Trophoblast cell (in vitro differentiated cells and primary cell): ENCODE results near the gene ABLIM1.
"Not testable (repeated sequence)": the region's sequence is repeated elsewhere in the genome, so short reads cannot be mapped to it uniquely, and the experiment has no call there.

Experiments
- DNase-seq, 2 donors: peaks; one replicate each; pipeline ENCODE4 v3.0.0-alpha.2; 2016
- H2AFZ ChIP-seq: 2 replicates; pipeline ENCODE4 v1.6.1; 2013; ENCODE audit warnings: low read length, moderate library complexity, mild to moderate bottlenecking; ENCODE audit not compliant: insufficient read depth, poor library complexity
- H2AK5ac ChIP-seq: 2 replicates; pipeline ENCODE4 v1.6.1; 2013; ENCODE audit warnings: mild to moderate bottlenecking, low read length
- H2BK120ac ChIP-seq: 2 replicates; pipeline ENCODE4 v1.6.1; 2013; ENCODE audit warnings: low read length, mild to moderate bottlenecking, moderate library complexity; ENCODE audit not compliant: insufficient read depth, poor library complexity
- H2BK12ac ChIP-seq: 2 replicates; pipeline ENCODE4 v1.6.1; 2013; ENCODE audit warnings: mild to moderate bottlenecking, low read length, moderate library complexity
- H2BK5ac ChIP-seq: 2 replicates; pipeline ENCODE4 v1.6.1; 2013; ENCODE audit warnings: low read length, low read depth, moderate library complexity, mild to moderate bottlenecking; ENCODE audit not compliant: poor library complexity
- H3K14ac ChIP-seq: 2 replicates; pipeline ENCODE4 v1.6.1; 2013; ENCODE audit warnings: mild to moderate bottlenecking, low read length
- H3K18ac ChIP-seq: 2 replicates; pipeline ENCODE4 v1.6.1; 2013; ENCODE audit warnings: mild to moderate bottlenecking, low read length
- H3K23ac ChIP-seq: 2 replicates; pipeline ENCODE4 v1.6.1; 2013; ENCODE audit warnings: low read length
- H3K27ac ChIP-seq: 2 replicates; pipeline ENCODE4 v1.5.1; 2013; ENCODE audit warnings: low read depth, mild to moderate bottlenecking, inconsistent platforms, low read length, moderate library complexity
- H3K27me3 ChIP-seq: 2 replicates; pipeline ENCODE4 v1.6.1; 2013; ENCODE audit warnings: inconsistent platforms, mild to moderate bottlenecking, low read length, moderate library complexity; ENCODE audit not compliant: insufficient read depth
- H3K36me3 ChIP-seq, 2 experiments: 1 replicate in 1 of 2; 2 replicates in 1 of 2; pipeline ENCODE4 v1.6.1; 2013; ENCODE audit warnings: low read length in 2 of 2, mild to moderate bottlenecking in 2 of 2, moderate library complexity in 1 of 2; ENCODE audit not compliant: insufficient read depth in 2 of 2, control insufficient read depth in 1 of 2
- H3K4ac ChIP-seq: 2 replicates; pipeline ENCODE4 v1.6.1; 2013; ENCODE audit warnings: low read depth, mild to moderate bottlenecking, low read length, moderate library complexity
- H3K4me1 ChIP-seq, 2 experiments: 1 replicate in 1 of 2; 2 replicates in 1 of 2; pipeline ENCODE4 v1.6.1; 2013; ENCODE audit warnings: low read length in 2 of 2, mild to moderate bottlenecking in 2 of 2, moderate library complexity in 1 of 2; ENCODE audit not compliant: insufficient read depth in 2 of 2, control insufficient read depth in 1 of 2
- H3K4me2 ChIP-seq: 2 replicates; pipeline ENCODE4 v1.6.1; 2013; ENCODE audit warnings: inconsistent platforms, mild to moderate bottlenecking, low read length, moderate library complexity
- H3K4me3 ChIP-seq: 2 replicates; pipeline ENCODE4 v1.5.1; 2013; ENCODE audit warnings: mild to moderate bottlenecking, low read depth, low read length, inconsistent platforms
- H3K79me1 ChIP-seq: one replicate; pipeline ENCODE4 v1.6.1; 2013; ENCODE audit warnings: low read length
- H3K79me2 ChIP-seq: 2 replicates; pipeline ENCODE4 v1.6.1; 2013; ENCODE audit warnings: low read length, mild to moderate bottlenecking; ENCODE audit not compliant: control insufficient read depth, insufficient read depth, poor library complexity
- H3K9ac ChIP-seq: 2 replicates; pipeline ENCODE4 v1.6.1; 2013; ENCODE audit warnings: mild to moderate bottlenecking, low read length
- H3K9me3 ChIP-seq: 2 replicates; pipeline ENCODE4 v1.6.1; 2013; ENCODE audit warnings: low read depth, mild to moderate bottlenecking, control low read depth, inconsistent platforms, low read length; ENCODE audit not compliant: insufficient read depth
- H4K12ac ChIP-seq: 2 replicates; pipeline ENCODE4 v1.6.1; 2013; ENCODE audit warnings: low read depth, mild to moderate bottlenecking, low read length, moderate library complexity
- H4K8ac ChIP-seq: 2 replicates; pipeline ENCODE4 v1.6.1; 2013; ENCODE audit warnings: low read depth, mild to moderate bottlenecking, low read length, moderate library complexity
- H4K91ac ChIP-seq: one replicate; pipeline ENCODE4 v1.6.1; 2013; ENCODE audit warnings: low read depth, mild to moderate bottlenecking, low read length, moderate library complexity
- WGBS: extraction: QIAGEN DNeasy Blood & Tissue Kit; methylation state at CpG from one replicate; pipeline ENCODE4 v1.1.7; 2013; ENCODE audit warnings: missing lambda C conversion rate; ENCODE audit not compliant: insufficient read length, insufficient coverage; ENCODE audit errors: extremely low coverage; 5-methylcytosine and 5-hydroxymethylcytosine counted together

Gene ABLIM1

DNA sequence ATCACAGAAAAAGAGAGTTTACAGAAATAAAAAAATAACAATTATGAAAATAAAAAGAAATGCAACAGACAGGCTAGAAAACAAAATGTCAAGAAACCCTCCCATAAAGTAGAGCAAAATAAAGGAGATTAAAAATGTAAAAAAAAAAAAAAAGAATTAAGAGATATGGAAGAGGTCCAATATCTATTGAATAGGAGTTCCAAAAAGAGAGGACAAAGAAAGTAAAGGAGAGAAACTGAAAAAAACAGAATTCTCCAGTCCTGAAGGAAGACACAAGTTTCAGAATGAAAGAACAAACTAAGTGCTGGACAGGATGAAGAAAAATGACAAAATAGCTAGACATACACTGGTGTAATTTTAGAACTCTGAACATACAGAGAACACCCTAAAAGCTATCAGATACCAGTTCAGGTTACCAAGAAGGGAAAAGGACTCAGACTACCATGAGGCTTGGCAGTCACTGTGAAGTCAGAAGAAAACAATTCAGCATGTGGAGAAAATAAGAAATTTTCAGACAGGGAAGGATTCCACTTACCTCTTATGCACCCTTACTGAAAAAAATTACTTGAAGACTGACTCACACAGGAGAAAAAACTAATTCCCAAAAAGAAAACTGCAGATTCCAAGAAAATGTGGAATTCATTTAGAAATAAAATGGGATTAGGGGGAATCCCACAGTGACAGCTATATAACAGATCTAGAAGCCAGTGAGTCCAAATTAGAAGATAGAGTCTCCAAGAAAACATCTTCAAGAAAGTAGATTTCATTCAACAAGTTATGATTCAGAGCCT, 40.4 kb upstream of the ABLIM1 start:
- no peaks in the 10 kb centered on the region for H3K36me3 ChIP-seq
- no peak overlapping the region for H2AK5ac ChIP-seq
- no peaks in the 10 kb centered on the region for H3K9me3 ChIP-seq
- H3K79me2 ChIP-seq, result no peaks in the 10 kb centered on the region
- peaks cover 7% of the 10 kb centered on the region in 2 experiments for H3K4me1 ChIP-seq
- peak in 1 of 2 donors; percentile 36 for DNase-seq
- H3K79me1 ChIP-seq, result peaks cover 2% of the 10 kb centered on the region
- H4K12ac ChIP-seq, result no peak overlapping the region
- no peak overlapping the region for H3K4me2 ChIP-seq
- H3K18ac ChIP-seq, result no peak overlapping the region
- no peak overlapping the region for H3K27ac ChIP-seq
- H3K23ac ChIP-seq, result no peak overlapping the region
- H4K8ac ChIP-seq, result no peak overlapping the region
- no peak overlapping the region for H2BK12ac ChIP-seq
- H3K4ac ChIP-seq, result no peak overlapping the region
- no peak overlapping the region for H2BK120ac ChIP-seq
- H2AFZ ChIP-seq, result no peak overlapping the region
- no peak overlapping the region for H3K14ac ChIP-seq
- H3K9ac ChIP-seq, result no peak overlapping the region
- no peak overlapping the region for H4K91ac ChIP-seq
- H2BK5ac ChIP-seq, result no peak overlapping the region
- no peak overlapping the region for H3K4me3 ChIP-seq
- no peaks in the 10 kb centered on the region for H3K27me3 ChIP-seq

- H4K12ac ChIP-seq, result no peak overlapping the region
- H2BK5ac ChIP-seq, result no peak overlapping the region
- H3K23ac ChIP-seq, result no peak overlapping the region
- H3K9me3 ChIP-seq, result no peaks in the 10 kb centered on the region
- H3K4me3 ChIP-seq, result no peak overlapping the region
- peaks cover 7% of the 10 kb centered on the region in 2 experiments for H3K4me1 ChIP-seq
- peak in 1 of 2 donors; percentile 20 for DNase-seq
- H2BK12ac ChIP-seq, result no peak overlapping the region
- no peaks in the 10 kb centered on the region for H3K27me3 ChIP-seq
- H4K8ac ChIP-seq, result no peak overlapping the region
- no peak overlapping the region for H4K91ac ChIP-seq
- no peaks in the 10 kb centered on the region for H3K36me3 ChIP-seq
- H2AFZ ChIP-seq, result peak overlapping the region; percentile 23
- no CpG with 5 or more reads among the region's 10 CpGs for WGBS
- no peak overlapping the region for H2BK120ac ChIP-seq
- no peak overlapping the region for H3K18ac ChIP-seq
- no peak overlapping the region for H2AK5ac ChIP-seq
- H3K4ac ChIP-seq, result no peak overlapping the region
- no peaks in the 10 kb centered on the region for H3K79me2 ChIP-seq
- H3K79me1 ChIP-seq, result peaks cover 2% of the 10 kb centered on the region
- H3K14ac ChIP-seq, result no peak overlapping the region
- no peak overlapping the region for H3K4me2 ChIP-seq
- H3K9ac ChIP-seq, result no peak overlapping the region
- peak overlapping the region; percentile 53 for H3K27ac ChIP-seq
Observed at GRCh38 chr10:114697061-114697598, 39.1 kb upstream of the ABLIM1 start.

DNA sequence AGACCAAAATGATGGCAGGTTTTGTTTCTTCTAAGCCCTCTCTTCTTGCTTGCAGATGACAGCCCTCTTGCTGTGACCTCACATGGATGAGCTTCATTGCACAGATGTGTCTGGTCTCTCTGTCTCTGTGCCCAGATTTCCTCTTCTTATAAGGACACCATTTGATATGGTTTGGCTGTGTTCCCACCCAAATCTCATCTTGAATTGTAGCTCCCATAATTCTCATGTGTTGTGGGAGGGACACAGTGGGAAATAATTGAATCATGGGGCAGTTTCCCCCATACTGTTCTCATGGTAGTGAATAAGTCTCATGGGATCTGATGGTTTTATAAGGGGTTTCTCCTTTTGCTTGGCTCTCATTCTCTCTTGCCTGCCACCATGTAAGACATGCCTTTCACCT, 38.2 kb upstream of the ABLIM1 start:
- not testable (repeated sequence) for H2AK5ac ChIP-seq, H3K27me3 ChIP-seq, DNase-seq, H3K79me2 ChIP-seq, H3K36me3 ChIP-seq, H3K4me2 ChIP-seq, H3K18ac ChIP-seq, H3K4me1 ChIP-seq, H3K4me3 ChIP-seq, H3K23ac ChIP-seq, H2BK5ac ChIP-seq, H2AFZ ChIP-seq, H3K27ac ChIP-seq, H3K9me3 ChIP-seq, H3K4ac ChIP-seq, H4K91ac ChIP-seq, H3K14ac ChIP-seq, H2BK120ac ChIP-seq, H3K9ac ChIP-seq, H4K12ac ChIP-seq, H2BK12ac ChIP-seq, H3K79me1 ChIP-seq, H4K8ac ChIP-seq

DNA sequence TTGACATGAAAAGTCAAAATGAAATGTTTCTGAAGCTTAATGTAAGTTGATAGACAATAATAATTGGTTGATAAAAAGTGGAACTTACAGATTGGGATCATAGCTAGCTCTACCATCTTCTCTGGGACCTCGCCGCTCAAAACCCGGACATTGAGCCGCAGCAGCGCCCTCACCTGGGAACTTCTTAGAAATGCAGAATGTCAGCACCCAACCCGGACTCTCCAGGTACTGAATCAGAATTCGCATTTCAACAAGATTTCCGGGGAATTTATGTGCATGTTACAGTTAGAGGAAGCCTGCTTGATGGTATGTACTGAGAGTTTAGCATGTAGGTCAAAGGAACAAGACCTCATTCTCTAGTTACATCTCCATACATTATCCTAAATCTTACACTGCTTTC, 36.7 kb upstream of the ABLIM1 start:
- Histone ChIP-seq H3K79me1 (peaks cover 2% of the 10 kb centered on the region), H3K4me1 (peaks cover 7 to 8% of the 10 kb centered on the region in 2 experiments), H4K8ac (no peak overlapping the region), H4K91ac (no peak overlapping the region), H2AFZ (no peak overlapping the region), H3K9me3 (no peaks in the 10 kb centered on the region), H3K14ac (no peak overlapping the region), H3K18ac (no peak overlapping the region), H3K4ac (no peak overlapping the region), H3K27me3 (no peaks in the 10 kb centered on the region), H2BK12ac (no peak overlapping the region), H3K4me3 (no peak overlapping the region), H3K9ac (no peak overlapping the region), H3K27ac (no peak overlapping the region), H3K79me2 (no peaks in the 10 kb centered on the region), H3K36me3 (no peaks in the 10 kb centered on the region), H2AK5ac (no peak overlapping the region), H3K4me2 (no peak overlapping the region), H4K12ac (no peak overlapping the region), H2BK5ac (no peak overlapping the region), H2BK120ac (no peak overlapping the region), H3K23ac (no peak overlapping the region)
- no CpG with 5 or more reads among the region's 8 CpGs for WGBS
- DNase-seq, result peak; percentile 40 to 68
